Measurements from ENCODE around the gene MRM1.

DNA sequence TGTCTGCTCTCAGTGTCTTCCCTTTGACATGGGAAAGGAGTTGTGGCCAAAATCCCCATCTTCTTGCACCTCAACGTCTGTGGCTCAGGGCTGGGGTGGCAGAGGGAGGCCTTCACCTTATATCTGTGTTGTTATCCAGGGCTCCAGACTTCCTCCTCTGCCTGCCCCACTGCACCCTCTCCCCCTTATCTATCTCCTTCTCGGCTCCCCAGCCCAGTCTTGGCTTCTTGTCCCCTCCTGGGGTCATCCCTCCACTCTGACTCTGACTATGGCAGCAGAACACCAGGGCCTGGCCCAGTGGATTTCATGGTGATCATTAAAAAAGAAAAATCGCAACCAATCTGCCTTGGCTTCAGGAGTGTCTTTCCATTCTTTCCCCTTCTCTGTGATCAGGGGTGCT lies 918 bp upstream of the MRM1 start:
- no peak for TF ChIP-seq CTCF (IDR thresholded peaks at IDR 0.05)
- TF ChIP-seq POLR2A (IDR thresholded peaks at IDR 0.05): no peak
- TF ChIP-seq EP300 (IDR thresholded peaks at IDR 0.05): no peak
- TF ChIP-seq POLR2AphosphoS5 (IDR thresholded peaks at IDR 0.05): no peak

Measured in suprapubic skin (tissue), 4 donors.